CD14-positive monocyte (primary cell): ENCODE results near the gene RABL6. TPM values are rescaled to one million over a fixed set of nuclear protein-coding genes. Genes with fewer than 3 reads are reported as not detected.

Source experiments
- DNase-seq, 3 donors: peaks; one replicate each; pipeline ENCODE4 v3.0.0-alpha.2; 2011 to 2022
- H2AFZ ChIP-seq: 2 replicates; pipeline ENCODE4 v1.6.0; 2012; ENCODE audit warnings: mild to moderate bottlenecking, low read depth, low read length, inconsistent platforms; ENCODE audit not compliant: insufficient read depth, poor library complexity, severe bottlenecking
- H3K27ac ChIP-seq, 2 donors: 1 replicate in 1 of 2; 2 replicates in 1 of 2; pipeline ENCODE4 v1.5.1; 2012 to 2013; ENCODE audit warnings: low read length in 2 of 2, control low read depth in 1 of 2, inconsistent platforms in 1 of 2, low read depth in 1 of 2, mild to moderate bottlenecking in 1 of 2
- H3K27me3 ChIP-seq, 2 donors: one replicate each; pipeline versions ENCODE4 v1.6.0 to v1.6.1; 2011 to 2013; ENCODE audit warnings: low read length in 2 of 2; ENCODE audit not compliant: control insufficient read depth in 2 of 2, insufficient read depth in 2 of 2
- H3K36me3 ChIP-seq, 2 donors: replicated peaks in 1 of 2; 1 replicate in 1 of 2; 2 replicates in 1 of 2; pipeline versions ENCODE4 v1.5.1 to v1.6.1; 2012 to 2013; ENCODE audit warnings: low read length in 2 of 2, control low read depth in 1 of 2, inconsistent platforms in 1 of 2, mild to moderate bottlenecking in 1 of 2; ENCODE audit not compliant: insufficient read depth in 2 of 2, control insufficient read depth in 1 of 2
- H3K4me1 ChIP-seq, 2 donors: 1 replicate in 1 of 2; 2 replicates in 1 of 2; pipeline versions ENCODE4 v1.5.1 to v1.6.1; 2012 to 2013; ENCODE audit warnings: low read length in 2 of 2, control low read depth in 1 of 2, inconsistent platforms in 1 of 2, mild to moderate bottlenecking in 1 of 2, moderate library complexity in 1 of 2; ENCODE audit not compliant: insufficient read depth in 2 of 2, control insufficient read depth in 1 of 2
- H3K4me2 ChIP-seq: replicated peaks from 2 replicates; pipeline ENCODE3; 2012; ENCODE audit warnings: low read length, moderate library complexity, mild to moderate bottlenecking; ENCODE audit not compliant: poor library complexity, severe bottlenecking; ENCODE audit errors: extremely low read depth
- H3K4me3 ChIP-seq, 3 experiments: fragments of 200-600 bp in 1 of 3; sonication (generic) in 1 of 3; replicated peaks in 1 of 3; 1 replicate in 2 of 3; 2 replicates in 1 of 3; pipeline ENCODE4 v1.5.1; 2011 to 2013; ENCODE audit warnings: low read length in 3 of 3, mild to moderate bottlenecking in 3 of 3, control low read depth in 2 of 3, low read depth in 2 of 3, inconsistent platforms in 1 of 3, moderate library complexity in 1 of 3
- H3K79me2 ChIP-seq: 2 replicates; pipeline ENCODE4 v1.6.0; 2012; ENCODE audit warnings: mild to moderate bottlenecking, control low read depth, inconsistent platforms, low read length, moderate library complexity; ENCODE audit not compliant: insufficient read depth
- H3K9ac ChIP-seq: 2 replicates; pipeline ENCODE4 v1.6.0; 2017; ENCODE audit warnings: low read length, mild to moderate bottlenecking; ENCODE audit not compliant: insufficient read depth, poor library complexity, severe bottlenecking
- H3K9me3 ChIP-seq, 2 donors: replicated peaks in 1 of 2; 1 replicate in 1 of 2; 2 replicates in 1 of 2; pipeline versions ENCODE4 v1.5.1 to v1.6.1; 2012 to 2013; ENCODE audit warnings: low read length in 2 of 2, control low read depth in 1 of 2; ENCODE audit not compliant: control insufficient read depth in 1 of 2, insufficient read depth in 1 of 2
- H4K20me1 ChIP-seq: 2 replicates; pipeline ENCODE4 v1.6.0; 2012; ENCODE audit warnings: mild to moderate bottlenecking, low read length, control low read depth, moderate library complexity; ENCODE audit not compliant: insufficient read depth
- H3K27ac Mint-ChIP-seq, 7 donors: one replicate each; pipeline ENCODE4 v1.8.0; 2020; ENCODE audit warnings: mild to moderate bottlenecking in 7 of 7, mixed read lengths in 7 of 7, moderate library complexity in 6 of 7, inconsistent platforms in 2 of 7
- H3K27me3 Mint-ChIP-seq, 3 donors: one replicate each; pipeline ENCODE4 v1.8.0; 2021 to 2022; ENCODE audit warnings: low read depth in 3 of 3, mild to moderate bottlenecking in 3 of 3, mixed read lengths in 3 of 3, moderate library complexity in 3 of 3, inconsistent platforms in 1 of 3
- H3K36me3 Mint-ChIP-seq, 2 donors: one replicate each; pipeline ENCODE4 v1.8.0; 2020; ENCODE audit warnings: mixed read lengths in 2 of 2, inconsistent platforms in 1 of 2, mild to moderate bottlenecking in 1 of 2
- H3K4me1 Mint-ChIP-seq: one replicate; pipeline ENCODE4 v1.8.0; 2020; ENCODE audit warnings: mild to moderate bottlenecking, mixed read lengths
- H3K4me3 Mint-ChIP-seq, 2 donors: one replicate each; pipeline ENCODE4 v1.8.0; 2020; ENCODE audit warnings: mild to moderate bottlenecking in 2 of 2, mixed read lengths in 2 of 2, moderate library complexity in 1 of 2
- H3K9me3 Mint-ChIP-seq, 7 donors: one replicate each; pipeline ENCODE4 v1.8.0; 2020 to 2022; ENCODE audit warnings: mixed read lengths in 7 of 7, mild to moderate bottlenecking in 6 of 7, moderate library complexity in 6 of 7, inconsistent platforms in 2 of 7
- WGBS: methylation state at CpG from one replicate; pipeline ENCODE4 v1.1.5; 2013; ENCODE audit warnings: missing lambda C conversion rate; ENCODE audit not compliant: insufficient coverage; 5-methylcytosine and 5-hydroxymethylcytosine counted together
- intact Hi-C, 2 donors: fragments of 100-400 bp; cut with micrococcal nuclease; formaldehyde crosslinking; loops; one replicate each; pipeline versions ENCODE4 v1.15.0 to v1.15.1; 2023
- polyA plus RNA-seq, 3 donors: library from polyadenylated mRNA; depleted of rRNA in 1 of 3; unstranded in 2 of 3; stranded (reverse) in 1 of 3; fragments of 300-500 nt in 2 of 3; fragments of >200 nt in 1 of 3; fragmentation: Illumina TruSeq in 2 of 3; gene quantifications; 1 replicate in 2 of 3; 2 replicates in 1 of 3; pipeline ENCODE4 v1.2.3, GENCODE V29; 2012 to 2021
- TF ChIP-seq, protein P1 (sequence below): fragments of 200-600 bp; IDR thresholded peaks from one replicate; pipeline ENCODE4 v1.8.0; 2022; ENCODE audit warnings: antibody characterized with exemption, mild to moderate bottlenecking

The RABL6 gene
- polyA plus RNA-seq, 3 donors, result 6.7 to 30.9 (median 8.1) TPM

DNA sequence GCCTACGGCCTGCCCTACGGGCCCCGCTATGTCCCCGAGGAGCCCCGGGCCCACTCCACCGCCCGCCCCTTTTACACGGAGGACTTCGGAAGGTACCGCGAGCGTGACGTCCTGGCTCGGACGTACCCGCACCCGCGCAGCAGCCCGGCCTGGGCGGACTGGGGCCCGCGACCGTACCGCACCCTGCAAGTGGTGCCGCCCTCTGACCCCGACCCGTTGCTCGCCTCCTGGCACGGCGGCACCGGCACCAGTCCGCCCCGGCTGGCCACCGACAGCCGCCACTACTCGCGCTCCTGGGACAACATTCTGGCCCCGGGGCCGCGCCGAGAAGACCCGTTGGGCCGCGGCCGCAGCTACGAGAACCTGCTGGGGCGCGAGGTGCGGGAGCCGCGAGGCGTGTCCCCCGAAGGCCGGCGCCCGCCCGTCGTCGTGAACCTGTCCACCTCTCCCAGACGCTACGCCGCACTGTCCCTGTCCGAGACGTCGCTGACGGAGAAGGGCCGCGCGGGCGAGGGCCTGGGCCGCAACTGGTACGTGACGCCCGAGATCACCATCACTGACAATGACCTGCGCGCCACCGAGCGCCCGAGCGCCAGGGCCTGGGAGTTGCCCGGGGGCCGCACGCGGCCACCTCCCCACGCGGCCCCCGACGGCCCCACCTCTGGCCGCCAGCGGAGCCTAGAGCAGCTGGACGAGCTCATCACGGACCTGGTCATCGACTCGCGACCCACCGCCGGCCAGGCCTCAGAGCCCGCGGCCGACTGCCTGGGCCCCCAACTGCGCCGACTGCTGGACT is 37.9 kb downstream of the RABL6 start:
- H3K27ac ChIP-seq, result no peak overlapping the region
- 28% methylated on average over 98 of the region's 102 CpGs for WGBS
- peaks cover 30 to 57% (median 40%) of the 10 kb centered on the region in 3 donors for H3K27me3 Mint-ChIP-seq
- no peak overlapping the region for H3K4me3 ChIP-seq
- H3K27ac Mint-ChIP-seq, result no peak overlapping the region
- peaks cover 12 to 43% of the 10 kb centered on the region in 2 donors for H3K27me3 ChIP-seq
- H3K36me3 Mint-ChIP-seq, result peaks cover 0 to 7% of the 10 kb centered on the region in 2 donors
- no peak overlapping the region for H2AFZ ChIP-seq
- TF ChIP-seq, protein P1, sequence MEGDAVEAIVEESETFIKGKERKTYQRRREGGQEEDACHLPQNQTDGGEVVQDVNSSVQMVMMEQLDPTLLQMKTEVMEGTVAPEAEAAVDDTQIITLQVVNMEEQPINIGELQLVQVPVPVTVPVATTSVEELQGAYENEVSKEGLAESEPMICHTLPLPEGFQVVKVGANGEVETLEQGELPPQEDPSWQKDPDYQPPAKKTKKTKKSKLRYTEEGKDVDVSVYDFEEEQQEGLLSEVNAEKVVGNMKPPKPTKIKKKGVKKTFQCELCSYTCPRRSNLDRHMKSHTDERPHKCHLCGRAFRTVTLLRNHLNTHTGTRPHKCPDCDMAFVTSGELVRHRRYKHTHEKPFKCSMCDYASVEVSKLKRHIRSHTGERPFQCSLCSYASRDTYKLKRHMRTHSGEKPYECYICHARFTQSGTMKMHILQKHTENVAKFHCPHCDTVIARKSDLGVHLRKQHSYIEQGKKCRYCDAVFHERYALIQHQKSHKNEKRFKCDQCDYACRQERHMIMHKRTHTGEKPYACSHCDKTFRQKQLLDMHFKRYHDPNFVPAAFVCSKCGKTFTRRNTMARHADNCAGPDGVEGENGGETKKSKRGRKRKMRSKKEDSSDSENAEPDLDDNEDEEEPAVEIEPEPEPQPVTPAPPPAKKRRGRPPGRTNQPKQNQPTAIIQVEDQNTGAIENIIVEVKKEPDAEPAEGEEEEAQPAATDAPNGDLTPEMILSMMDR, result no peak
- H3K9ac ChIP-seq, result no peak overlapping the region
- peaks cover 35 to 59% of the 10 kb centered on the region in 2 donors for H3K4me1 ChIP-seq
- peaks cover 0 to 2% of the 10 kb centered on the region in 2 donors for H3K36me3 ChIP-seq
- intact Hi-C loops, result loop anchor here (5.0 to 10.0 kb wide), 4 partner anchors 42 to 107 kb away; partner anchors contain the start of genes C8G (in 1 of the 2), FBXW5 (in 1 of the 2), LCN12 (in 1 of the 2) and TMEM141 (in 1 of the 2)
- H3K79me2 ChIP-seq, result no peaks in the 10 kb centered on the region
- no peak for DNase-seq
- peaks cover 9% of the 10 kb centered on the region for H4K20me1 ChIP-seq
- peaks cover 28% of the 10 kb centered on the region for H3K4me1 Mint-ChIP-seq
- peaks cover 0 to 15% (median 12%) of the 10 kb centered on the region in 7 donors for H3K9me3 Mint-ChIP-seq
- H3K4me2 ChIP-seq, result no peak overlapping the region
- peaks cover 0 to 5% of the 10 kb centered on the region in 2 donors for H3K9me3 ChIP-seq
- H3K4me3 Mint-ChIP-seq, result peak overlapping the region in 1 of 2 donors; percentile 59

DNA sequence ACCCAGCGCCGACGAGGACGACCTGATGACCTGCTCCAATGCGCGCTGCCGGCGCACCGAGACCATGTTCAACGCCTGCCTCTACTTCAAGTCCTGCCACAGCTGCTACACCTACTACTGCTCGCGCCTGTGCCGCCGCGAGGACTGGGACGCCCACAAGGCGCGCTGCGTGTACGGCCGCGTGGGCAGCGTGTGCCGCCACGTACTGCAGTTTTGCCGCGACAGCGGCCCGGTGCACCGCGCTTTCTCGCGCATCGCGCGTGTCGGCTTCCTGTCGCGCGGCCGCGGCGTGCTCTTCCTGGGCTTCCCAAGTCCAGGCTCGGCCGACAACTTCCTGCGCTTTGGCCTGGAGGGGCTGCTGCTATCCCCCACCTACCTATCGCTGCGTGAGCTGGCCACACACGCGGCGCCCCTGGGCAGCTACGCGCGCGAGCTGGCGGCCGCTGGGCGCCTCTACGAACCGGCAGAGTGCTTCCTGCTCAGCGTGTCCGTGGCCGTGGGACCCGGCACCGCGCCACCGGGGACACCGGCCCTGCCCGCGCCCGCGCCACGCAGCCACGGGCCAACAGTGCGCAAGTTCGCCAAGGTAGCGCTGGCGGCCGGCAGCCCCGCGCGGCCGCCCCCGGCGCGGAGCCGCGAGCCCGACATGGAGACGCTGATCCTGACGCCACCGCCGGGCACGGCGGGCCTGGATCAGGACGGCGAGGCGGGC is 38.8 kb downstream of the RABL6 start:
- intact Hi-C loops, result loop anchor here (5.0 to 10.0 kb wide), 4 partner anchors 41 to 106 kb away; partner anchors contain the start of genes C8G (in 1 of the 2), FBXW5 (in 1 of the 2), LCN12 (in 1 of the 2) and TMEM141 (in 1 of the 2)
- Mint-ChIP-seq H3K27me3 (peaks cover 30 to 55% (median 40%) of the 10 kb centered on the region in 3 donors), H3K4me3 (peak overlapping the region; percentile 77 to 92), H3K27ac (no peak overlapping the region), H3K36me3 (peaks cover 0 to 7% of the 10 kb centered on the region in 2 donors), H3K9me3 (peaks cover 0 to 15% (median 12%) of the 10 kb centered on the region in 7 donors), H3K4me1 (peaks cover 28% of the 10 kb centered on the region)
- Histone ChIP-seq H3K9me3 (peaks cover 0 to 5% of the 10 kb centered on the region in 2 donors), H3K9ac (no peak overlapping the region), H3K4me1 (peaks cover 35 to 59% of the 10 kb centered on the region in 2 donors), H3K27me3 (peaks cover 12 to 43% of the 10 kb centered on the region in 2 donors), H3K4me3 (peak overlapping the region in 1 of 3 experiments; percentile 93), H3K4me2 (peak overlapping the region; percentile 99), H3K36me3 (peaks cover 0 to 5% of the 10 kb centered on the region in 2 donors), H4K20me1 (peaks cover 9% of the 10 kb centered on the region), H2AFZ (peak overlapping the region; percentile 68), H3K27ac (no peak overlapping the region), H3K79me2 (no peaks in the 10 kb centered on the region)
- no peak for DNase-seq
- TF ChIP-seq, protein P1, result no peak
- WGBS, result 5% methylated on average over 98 of the region's 98 CpGs
